Endothelial cell (in vitro differentiated cells): ENCODE measurements around the gene SIVA1. TPM values are rescaled to one million over a fixed set of nuclear protein-coding genes. Genes with fewer than 3 reads are reported as not detected.

Source experiments
- DNase-seq: peaks from one replicate; pipeline ENCODE4 v3.0.0; 2021; ENCODE audit warnings: low spot score
- H3K27ac Mint-ChIP-seq: one replicate; pipeline ENCODE4 v1.8.0; 2021; ENCODE audit warnings: mixed read lengths, inconsistent platforms; ENCODE audit not compliant: unreplicated experiment
- H3K27me3 Mint-ChIP-seq: one replicate; pipeline ENCODE4 v1.8.0; 2021; ENCODE audit warnings: mild to moderate bottlenecking, moderate library complexity, mixed read lengths, inconsistent platforms; ENCODE audit not compliant: unreplicated experiment
- H3K36me3 Mint-ChIP-seq: one replicate; pipeline ENCODE4 v1.8.0; 2021; ENCODE audit warnings: mild to moderate bottlenecking, low read depth, mixed read lengths, inconsistent platforms; ENCODE audit not compliant: unreplicated experiment
- H3K4me1 Mint-ChIP-seq: one replicate; pipeline ENCODE4 v1.8.0; 2021; ENCODE audit warnings: mild to moderate bottlenecking, mixed read lengths, inconsistent platforms; ENCODE audit not compliant: unreplicated experiment
- H3K4me3 Mint-ChIP-seq: one replicate; pipeline ENCODE4 v1.8.0; 2021; ENCODE audit warnings: mild to moderate bottlenecking, mixed read lengths, inconsistent platforms; ENCODE audit not compliant: unreplicated experiment
- H3K9me3 Mint-ChIP-seq: one replicate; pipeline ENCODE4 v1.8.0; 2021; ENCODE audit warnings: mixed read lengths, inconsistent platforms; ENCODE audit not compliant: unreplicated experiment
- CTCF ChIP-seq: fragments of 200-600 bp; sonication (generic); IDR thresholded peaks from one replicate; pipeline ENCODE4 v1.5.0; 2021; ENCODE audit warnings: antibody characterized with exemption; ENCODE audit not compliant: unreplicated experiment
- total RNA-seq: library from RNA; stranded (reverse); fragmentation: NEBNext Ultra II Directional; extraction: Animal tissue kit (Norgen Biotek cat#: 25700); gene quantifications from one replicate; pipeline ENCODE4 v1.2.1, GENCODE V29; 2021; ENCODE audit not compliant: unreplicated experiment

Gene SIVA1
- total RNA-seq, 1 donor from 2014 or later: 84.3 TPM

GRCh38 chr14:104781271-104782077, 28.5 kb downstream of the SIVA1 start:
- TF ChIP-seq CTCF: no peak
- no peaks in the 10 kb centered on the region for H3K4me1 Mint-ChIP-seq
- H3K27me3 Mint-ChIP-seq: peaks cover 9% of the 10 kb centered on the region

GRCh38 chr14:104782086-104782807, 29.3 kb downstream of the SIVA1 start:
- H3K27ac Mint-ChIP-seq: no peak overlapping the region
- H3K4me3 Mint-ChIP-seq: no peak overlapping the region
- peaks cover 7% of the 10 kb centered on the region for H3K27me3 Mint-ChIP-seq
- no peak for TF ChIP-seq CTCF
- peaks cover 1% of the 10 kb centered on the region for H3K36me3 Mint-ChIP-seq
- no peaks in the 10 kb centered on the region for H3K4me1 Mint-ChIP-seq
- no peak for DNase-seq
- no peaks in the 10 kb centered on the region for H3K9me3 Mint-ChIP-seq

More at GRCh38 chr14:104781271-104782077, 28.5 kb downstream of the SIVA1 start:
- H3K36me3 Mint-ChIP-seq: peaks cover 8% of the 10 kb centered on the region
- H3K27ac Mint-ChIP-seq: no peak overlapping the region
- DNase-seq: no peak
- H3K9me3 Mint-ChIP-seq: no peaks in the 10 kb centered on the region
- H3K4me3 Mint-ChIP-seq: no peak overlapping the region

- Mint-ChIP-seq H3K4me1 (no peaks in the 10 kb centered on the region), H3K4me3 (no peak overlapping the region), H3K27me3 (peaks cover 7% of the 10 kb centered on the region), H3K9me3 (no peaks in the 10 kb centered on the region), H3K36me3 (no peaks in the 10 kb centered on the region), H3K27ac (no peak overlapping the region)
- DNase-seq: no peak
- TF ChIP-seq CTCF: no peak
Observed at GRCh38 chr14:104782808-104783139, 29.8 kb downstream of the SIVA1 start.

DNA sequence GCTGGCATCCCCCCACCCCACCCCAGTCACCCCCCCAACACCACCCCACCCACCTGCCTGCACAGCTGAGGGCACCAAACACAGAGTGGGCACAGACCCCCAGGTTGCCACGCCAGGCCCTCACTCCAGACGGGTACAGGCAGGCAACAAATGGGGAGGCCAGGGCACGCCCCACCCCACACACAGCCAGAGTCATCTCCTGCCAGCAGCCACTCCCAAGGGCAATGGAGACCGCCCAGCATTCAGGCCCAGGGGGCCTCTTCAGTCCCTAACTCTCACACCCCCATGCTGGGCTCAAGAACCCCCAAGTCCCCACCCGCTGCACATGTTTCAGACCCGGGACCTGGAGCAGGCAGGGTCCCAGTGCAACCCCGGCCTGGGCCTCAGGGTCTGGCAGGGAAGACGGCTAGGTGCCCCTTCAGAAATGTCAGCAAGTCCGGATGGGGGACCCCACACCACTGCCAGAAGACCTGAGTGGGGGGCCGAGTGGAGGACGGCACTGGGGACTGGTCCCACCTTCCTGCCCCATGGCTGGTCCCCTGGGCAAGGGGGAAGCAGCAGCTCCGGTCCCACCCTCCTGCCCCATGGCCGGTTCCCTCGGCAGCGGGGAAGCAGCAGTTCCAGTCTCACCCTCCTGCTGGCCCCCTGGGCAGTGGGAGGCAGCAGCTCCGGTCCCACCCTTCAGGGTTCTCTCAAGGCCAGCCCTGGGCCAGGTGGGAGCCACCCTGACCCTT, 30.7 kb downstream of the SIVA1 start:
- DNase-seq: no peak
- TF ChIP-seq CTCF: no peak
- H3K4me3 Mint-ChIP-seq: no peak overlapping the region
- no peak overlapping the region for H3K27ac Mint-ChIP-seq
- peaks cover 7% of the 10 kb centered on the region for H3K27me3 Mint-ChIP-seq
- no peaks in the 10 kb centered on the region for H3K36me3 Mint-ChIP-seq
- no peaks in the 10 kb centered on the region for H3K4me1 Mint-ChIP-seq
- H3K9me3 Mint-ChIP-seq: no peaks in the 10 kb centered on the region
